Panc1 (cell line): ENCODE results near the gene TRAPPC5. TPM values are rescaled to one million over a fixed set of nuclear protein-coding genes. Genes with fewer than 3 reads are reported as not detected.

Experiments
- ATAC-seq: fragments of 200-7000 bp; cut with Tn5 transposase; 2 replicates; pipeline ENCODE4 v1.9.1; 2020; ENCODE audit warnings: mild to moderate bottlenecking, moderate library complexity
- BruUV-seq: library from RNA; stranded (reverse); fragments of 400-500 nt; replicated peaks from 2 replicates; lab custom pipeline; 2021; lab: Mats Ljungman, UMichigan
- CTCF ChIA-PET: fragments of 300-600 bp; sonication (Branson Sonifier 250); formaldehyde crosslinking; loops from one replicate; lab custom pipeline; 2022; ENCODE audit warnings: antibody characterized with exemption; lab: Charles Lee
- POLR2A ChIA-PET: fragments of 300-600 bp; sonication (Branson Sonifier 250); formaldehyde crosslinking; loops from one replicate; lab custom pipeline; 2022; ENCODE audit warnings: antibody characterized with exemption; lab: Charles Lee
- DNase-seq: peaks from one replicate; pipeline ENCODE4 v3.0.0-alpha.2; 2010; ENCODE audit warnings: low read depth, low spot score
- H3K27ac ChIP-seq: 2 replicates; pipeline ENCODE4 v1.5.1; 2011; ENCODE audit warnings: mild to moderate bottlenecking, low read length, inconsistent platforms
- H3K27me3 ChIP-seq: fragments of 200-500 bp; sonication (Bioruptor generic); 2 replicates; pipeline ENCODE4 v1.6.0; 2014; ENCODE audit warnings: low read length, inconsistent platforms; ENCODE audit not compliant: control insufficient read depth, insufficient read depth
- H3K36me3 ChIP-seq: fragments of 200-500 bp; sonication (Bioruptor generic); 2 replicates; pipeline ENCODE4 v1.5.1; 2014; ENCODE audit warnings: inconsistent platforms, mild to moderate bottlenecking, low read length, moderate library complexity; ENCODE audit not compliant: control insufficient read depth, insufficient read depth
- H3K4me1 ChIP-seq: 2 replicates; pipeline ENCODE4 v1.5.1; 2011; ENCODE audit warnings: inconsistent platforms, mild to moderate bottlenecking, low read length, moderate library complexity; ENCODE audit not compliant: control insufficient read depth, insufficient read depth
- H3K4me3 ChIP-seq, 2 experiments: 2 replicates each; pipeline ENCODE4 v1.5.1; 2011 to 2012; ENCODE audit warnings: low read depth in 2 of 2, low read length in 2 of 2, mild to moderate bottlenecking in 2 of 2, inconsistent platforms in 1 of 2, moderate library complexity in 1 of 2
- H3K9me3 ChIP-seq: fragments of 200-500 bp; sonication (Bioruptor generic); 2 replicates; pipeline ENCODE4 v1.5.1; 2014; ENCODE audit warnings: low read depth, mild to moderate bottlenecking, inconsistent platforms, low read length, moderate library complexity; ENCODE audit not compliant: control insufficient read depth, insufficient read depth
- POLR2AphosphoS5 ChIP-seq: IDR thresholded peaks from 2 replicates; pipeline ENCODE4 v1.6.1; 2012; ENCODE audit warnings: mild to moderate bottlenecking, low read depth, low read length, moderate library complexity
- SIN3A ChIP-seq: IDR thresholded peaks from 2 replicates; pipeline ENCODE4 v1.6.1; 2012; ENCODE audit warnings: low read depth, mild to moderate bottlenecking, low read length, moderate library complexity, borderline replicate concordance; ENCODE audit not compliant: insufficient read depth
- TCF7L2 ChIP-seq: IDR thresholded peaks from 2 replicates; pipeline ENCODE4 v1.6.1; 2011; ENCODE audit warnings: mild to moderate bottlenecking, low read depth, low read length, inconsistent platforms
- in situ Hi-C: cut with HindIII; loops from 2 replicates; pipeline ENCODE4 v1.10.0; 2016; ENCODE audit warnings: low sequenced_read_pairs, low pct_unique_long_range_greater_than_20kb
- intact Hi-C: fragments of 100-400 bp; cut with micrococcal nuclease; formaldehyde crosslinking; loops from one replicate; pipeline ENCODE4 v1.10.0; 2022; ENCODE audit not compliant: unreplicated experiment
- total RNA-seq: library from RNA; stranded (reverse); gene quantifications from one replicate; pipeline ENCODE4 v1.2.1, GENCODE V29; 2021; ENCODE audit not compliant: unreplicated experiment
- TF ChIP-seq, protein P1 (sequence below), 2 experiments: IDR thresholded peaks; 2 replicates each; pipeline ENCODE4 v1.6.1; 2011 to 2012; ENCODE audit warnings: low read depth in 2 of 2, control low read depth in 1 of 2, low read length in 1 of 2, mild to moderate bottlenecking in 1 of 2, moderate library complexity in 1 of 2; ENCODE audit not compliant: insufficient read depth in 1 of 2
- TF ChIP-seq, protein P2 (sequence below): fragments of 450-650 bp; IDR thresholded peaks from 2 replicates; pipeline ENCODE4 v1.5.1; 2017; ENCODE audit warnings: mild to moderate bottlenecking

The TRAPPC5 gene
- total RNA-seq, 1 experiment from 2014 or later, result 101 TPM

DNA sequence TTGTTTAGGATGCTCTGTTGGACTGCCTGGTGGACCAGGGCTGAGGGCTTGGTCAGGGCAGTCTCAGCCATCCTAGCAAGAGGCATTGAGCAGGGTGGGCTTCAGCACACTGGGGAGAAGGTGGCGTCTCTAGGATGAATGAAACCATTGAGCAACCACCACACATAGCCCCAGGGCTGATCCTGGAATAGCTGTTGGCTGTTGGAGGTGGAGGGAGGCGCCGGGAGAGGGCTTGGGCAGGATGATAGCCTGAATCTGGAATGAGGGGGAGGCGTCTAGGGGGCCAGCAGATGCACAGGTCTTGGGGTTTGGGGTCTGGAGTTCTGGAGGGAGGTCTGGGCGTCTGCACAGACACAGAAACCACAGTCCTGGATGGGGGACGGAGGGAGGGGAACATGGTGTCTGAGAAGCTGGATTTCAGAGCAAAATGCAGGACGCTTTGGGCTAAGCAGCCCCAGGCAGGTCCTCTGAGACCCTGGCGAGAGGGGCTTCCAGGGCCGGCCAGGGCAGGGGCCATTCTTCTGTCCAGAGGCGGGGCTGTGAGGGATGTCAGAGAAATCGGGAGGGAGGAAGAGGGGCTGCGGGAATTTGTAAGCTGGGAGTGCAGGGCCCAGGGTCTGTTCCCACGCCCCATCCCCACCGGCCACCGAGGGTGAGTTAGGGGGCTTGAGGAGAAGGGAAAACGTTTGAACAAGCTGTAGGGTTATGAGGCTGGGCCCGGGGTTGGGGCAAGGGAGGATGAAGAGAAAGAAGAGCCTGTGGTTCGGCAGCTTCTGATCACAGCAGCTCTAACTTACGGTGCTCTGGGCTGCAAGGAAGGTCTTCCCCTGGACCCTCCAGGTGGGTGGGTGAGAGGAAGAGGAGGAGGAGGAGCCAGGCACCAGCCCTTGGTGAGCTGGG is 5.2 kb downstream of the TRAPPC5 start:
- H3K4me1 ChIP-seq, result no peaks in the 10 kb centered on the region
- no peak overlapping the region for H3K4me3 ChIP-seq
- ChIA-PET POLR2A (interaction anchor here (0.7 kb wide), 1 partner anchor 573 kb away, joined by 3 read pairs; no protein-coding TSS in a partner anchor), CTCF (no interaction called here)
- no peaks in the 10 kb centered on the region for H3K9me3 ChIP-seq
- in situ Hi-C loops, result no loop called here
- no TSS peak for BruUV-seq
- no peak for ATAC-seq
- TF ChIP-seq SIN3A, result no peak
- no peak for TF ChIP-seq POLR2AphosphoS5
- no peak for TF ChIP-seq TCF7L2
- TF ChIP-seq, protein P1, sequence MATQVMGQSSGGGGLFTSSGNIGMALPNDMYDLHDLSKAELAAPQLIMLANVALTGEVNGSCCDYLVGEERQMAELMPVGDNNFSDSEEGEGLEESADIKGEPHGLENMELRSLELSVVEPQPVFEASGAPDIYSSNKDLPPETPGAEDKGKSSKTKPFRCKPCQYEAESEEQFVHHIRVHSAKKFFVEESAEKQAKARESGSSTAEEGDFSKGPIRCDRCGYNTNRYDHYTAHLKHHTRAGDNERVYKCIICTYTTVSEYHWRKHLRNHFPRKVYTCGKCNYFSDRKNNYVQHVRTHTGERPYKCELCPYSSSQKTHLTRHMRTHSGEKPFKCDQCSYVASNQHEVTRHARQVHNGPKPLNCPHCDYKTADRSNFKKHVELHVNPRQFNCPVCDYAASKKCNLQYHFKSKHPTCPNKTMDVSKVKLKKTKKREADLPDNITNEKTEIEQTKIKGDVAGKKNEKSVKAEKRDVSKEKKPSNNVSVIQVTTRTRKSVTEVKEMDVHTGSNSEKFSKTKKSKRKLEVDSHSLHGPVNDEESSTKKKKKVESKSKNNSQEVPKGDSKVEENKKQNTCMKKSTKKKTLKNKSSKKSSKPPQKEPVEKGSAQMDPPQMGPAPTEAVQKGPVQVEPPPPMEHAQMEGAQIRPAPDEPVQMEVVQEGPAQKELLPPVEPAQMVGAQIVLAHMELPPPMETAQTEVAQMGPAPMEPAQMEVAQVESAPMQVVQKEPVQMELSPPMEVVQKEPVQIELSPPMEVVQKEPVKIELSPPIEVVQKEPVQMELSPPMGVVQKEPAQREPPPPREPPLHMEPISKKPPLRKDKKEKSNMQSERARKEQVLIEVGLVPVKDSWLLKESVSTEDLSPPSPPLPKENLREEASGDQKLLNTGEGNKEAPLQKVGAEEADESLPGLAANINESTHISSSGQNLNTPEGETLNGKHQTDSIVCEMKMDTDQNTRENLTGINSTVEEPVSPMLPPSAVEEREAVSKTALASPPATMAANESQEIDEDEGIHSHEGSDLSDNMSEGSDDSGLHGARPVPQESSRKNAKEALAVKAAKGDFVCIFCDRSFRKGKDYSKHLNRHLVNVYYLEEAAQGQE (IDR thresholded peaks at IDR 0.05; ENCODE audit: insufficient read depth in 1 of 2, low read depth in 2 of 2, low read length in 1 of 2), result no peak
- DNase-seq, result no peak
- intact Hi-C loops, result no loop called here
- H3K36me3 ChIP-seq, result no peaks in the 10 kb centered on the region; the same call in 1 of the 2 replicates
- no peak overlapping the region for H3K27ac ChIP-seq
- no peaks in the 10 kb centered on the region for H3K27me3 ChIP-seq

DNA sequence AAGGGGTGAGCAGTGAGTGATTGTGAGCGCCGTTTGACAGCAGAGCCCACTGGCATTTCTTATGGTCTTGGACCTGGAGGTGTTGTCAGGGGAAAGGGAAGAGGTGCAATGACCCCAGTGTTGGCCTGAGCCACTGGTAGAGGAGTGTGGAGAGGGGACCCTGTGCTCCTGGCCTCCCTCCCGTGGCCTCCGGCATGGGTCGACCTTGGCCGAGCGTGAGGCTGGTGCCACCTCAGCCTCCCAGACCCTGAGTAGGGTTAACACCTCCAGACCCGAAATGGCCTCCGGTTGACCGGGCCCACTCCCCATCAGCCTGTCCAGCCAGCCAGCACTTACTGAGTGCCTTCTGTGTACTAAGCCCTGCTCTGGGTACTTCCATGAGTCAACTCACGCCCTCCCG is 6.5 kb downstream of the TRAPPC5 start:
- ATAC-seq (no peak), DNase-seq (no peak)
- no peaks in the 10 kb centered on the region for H3K27me3 ChIP-seq
- ChIA-PET CTCF (no interaction called here), POLR2A (no interaction called here)
- H3K4me1 ChIP-seq, result no peaks in the 10 kb centered on the region
- in situ Hi-C loops (no loop called here), intact Hi-C loops (no loop called here)
- H3K9me3 ChIP-seq, result no peaks in the 10 kb centered on the region
- no TSS peak for BruUV-seq
- no peak overlapping the region for H3K4me3 ChIP-seq
- no peaks in the 10 kb centered on the region for H3K36me3 ChIP-seq
- TF ChIP-seq POLR2AphosphoS5, result no peak
- TF ChIP-seq TCF7L2, result no peak
- TF ChIP-seq SIN3A, result no peak
- TF ChIP-seq, protein P1 (IDR thresholded peaks at IDR 0.05; ENCODE audit: insufficient read depth in 1 of 2, low read depth in 2 of 2, low read length in 1 of 2), result no peak
- TF ChIP-seq, protein P2, sequence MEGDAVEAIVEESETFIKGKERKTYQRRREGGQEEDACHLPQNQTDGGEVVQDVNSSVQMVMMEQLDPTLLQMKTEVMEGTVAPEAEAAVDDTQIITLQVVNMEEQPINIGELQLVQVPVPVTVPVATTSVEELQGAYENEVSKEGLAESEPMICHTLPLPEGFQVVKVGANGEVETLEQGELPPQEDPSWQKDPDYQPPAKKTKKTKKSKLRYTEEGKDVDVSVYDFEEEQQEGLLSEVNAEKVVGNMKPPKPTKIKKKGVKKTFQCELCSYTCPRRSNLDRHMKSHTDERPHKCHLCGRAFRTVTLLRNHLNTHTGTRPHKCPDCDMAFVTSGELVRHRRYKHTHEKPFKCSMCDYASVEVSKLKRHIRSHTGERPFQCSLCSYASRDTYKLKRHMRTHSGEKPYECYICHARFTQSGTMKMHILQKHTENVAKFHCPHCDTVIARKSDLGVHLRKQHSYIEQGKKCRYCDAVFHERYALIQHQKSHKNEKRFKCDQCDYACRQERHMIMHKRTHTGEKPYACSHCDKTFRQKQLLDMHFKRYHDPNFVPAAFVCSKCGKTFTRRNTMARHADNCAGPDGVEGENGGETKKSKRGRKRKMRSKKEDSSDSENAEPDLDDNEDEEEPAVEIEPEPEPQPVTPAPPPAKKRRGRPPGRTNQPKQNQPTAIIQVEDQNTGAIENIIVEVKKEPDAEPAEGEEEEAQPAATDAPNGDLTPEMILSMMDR, result no peak
- no peak overlapping the region for H3K27ac ChIP-seq
